ENCODE data around the gene HACD3.
"Not testable (repeated sequence)": the region's sequence is repeated elsewhere in the genome, so short reads cannot be mapped to it uniquely, and the experiment has no call there.

HACD3 gene

DNA sequence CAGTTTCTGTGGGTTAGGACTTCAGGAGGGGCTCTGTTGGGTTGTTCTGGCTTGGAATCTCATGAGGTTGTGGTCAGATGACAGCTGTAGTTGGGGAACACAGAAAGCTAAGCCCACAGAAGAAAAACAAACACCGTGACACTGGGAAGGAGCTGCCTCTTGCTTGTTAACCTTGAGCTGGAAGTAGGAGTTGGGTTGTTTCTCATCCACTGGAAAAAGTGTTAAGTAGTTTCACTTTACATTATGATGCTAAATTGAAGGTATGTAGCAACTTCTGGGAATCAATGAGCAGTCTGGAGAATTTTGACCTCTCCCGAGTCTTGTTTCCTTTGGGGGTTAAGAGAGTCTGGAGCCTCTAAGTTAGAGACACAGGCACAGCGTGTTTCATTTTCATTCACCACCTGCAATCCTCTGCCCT, 20.4 kb downstream of the HACD3 start:
- no peak for DNase-seq

DNA sequence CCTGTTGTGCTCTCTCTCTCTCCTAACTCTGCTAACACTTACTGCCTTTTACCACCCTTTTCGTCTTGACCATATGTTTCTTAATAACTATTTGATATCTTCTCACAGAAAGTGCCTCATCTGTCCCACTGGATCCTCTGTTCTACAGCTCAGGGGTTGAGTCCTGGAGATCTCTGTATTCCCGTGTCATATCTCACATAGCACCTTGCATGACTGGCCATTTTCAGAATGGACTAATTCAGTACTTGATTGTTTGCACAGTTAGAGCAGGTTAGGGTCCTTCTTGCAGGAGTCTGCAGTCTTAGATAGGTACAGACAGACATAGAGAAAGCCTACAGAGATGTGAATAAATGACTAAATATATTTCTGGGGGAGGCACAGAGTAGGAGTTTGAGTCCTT, 20.9 kb downstream of the HACD3 start:
- no peak for DNase-seq

DNA sequence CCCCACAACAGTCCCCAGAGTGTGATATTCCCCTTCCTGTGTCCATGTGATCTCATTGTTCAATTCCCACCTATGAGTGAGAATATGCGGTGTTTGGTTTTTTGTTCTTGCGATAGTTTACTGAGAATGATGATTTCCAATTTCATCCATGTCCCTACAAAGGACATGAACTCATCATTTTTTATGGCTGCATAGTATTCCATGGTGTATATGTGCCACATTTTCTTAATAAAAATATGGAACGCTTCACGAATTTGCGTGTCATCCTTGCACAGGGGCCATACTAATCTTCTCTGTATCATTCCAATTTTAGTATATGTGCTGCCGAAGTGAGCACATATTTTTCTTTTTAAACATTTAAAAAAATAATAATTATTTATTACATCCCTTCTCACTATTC, 22.6 kb downstream of the HACD3 start:
- DNase-seq = not testable (repeated sequence)

DNA sequence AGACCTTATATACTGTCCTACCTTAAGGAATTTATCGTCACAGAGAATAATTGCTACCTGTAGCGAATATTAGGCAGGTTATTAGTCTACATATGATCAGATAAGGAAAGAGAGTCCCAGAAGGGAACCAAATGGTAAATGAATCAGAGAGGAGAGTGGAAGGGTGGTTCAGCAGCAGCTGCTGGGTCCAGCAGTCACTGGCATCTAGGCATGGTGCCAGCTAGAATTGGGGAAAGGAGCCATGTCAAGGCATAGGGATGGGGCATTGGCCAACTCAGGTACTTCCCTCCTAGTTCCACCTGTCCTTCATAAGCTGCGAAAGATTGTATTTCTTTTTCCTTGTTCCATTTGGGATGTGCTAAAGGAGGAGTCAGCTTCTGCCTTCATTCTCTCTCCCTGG, 23.4 kb downstream of the HACD3 start:
- no peak for DNase-seq

DNA sequence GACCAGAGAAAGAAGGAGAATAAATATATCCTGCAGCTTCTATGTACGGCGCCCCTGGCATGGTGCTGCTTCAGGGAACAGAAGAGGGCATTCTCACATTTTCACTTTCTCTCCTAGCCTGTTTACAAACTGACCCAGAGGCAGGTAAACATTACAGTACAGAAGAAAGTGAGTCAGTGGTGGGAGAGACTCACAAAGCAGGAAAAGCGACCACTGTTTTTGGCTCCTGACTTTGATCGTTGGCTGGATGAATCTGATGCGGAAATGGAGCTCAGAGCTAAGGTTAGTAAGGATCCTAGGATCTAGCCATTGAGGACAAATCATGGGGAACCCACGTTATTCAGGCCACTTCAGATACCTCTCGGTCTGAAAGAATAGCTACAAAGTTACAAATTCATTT, 26.4 kb downstream of the HACD3 start:
- DNase-seq = no peak

DNA sequence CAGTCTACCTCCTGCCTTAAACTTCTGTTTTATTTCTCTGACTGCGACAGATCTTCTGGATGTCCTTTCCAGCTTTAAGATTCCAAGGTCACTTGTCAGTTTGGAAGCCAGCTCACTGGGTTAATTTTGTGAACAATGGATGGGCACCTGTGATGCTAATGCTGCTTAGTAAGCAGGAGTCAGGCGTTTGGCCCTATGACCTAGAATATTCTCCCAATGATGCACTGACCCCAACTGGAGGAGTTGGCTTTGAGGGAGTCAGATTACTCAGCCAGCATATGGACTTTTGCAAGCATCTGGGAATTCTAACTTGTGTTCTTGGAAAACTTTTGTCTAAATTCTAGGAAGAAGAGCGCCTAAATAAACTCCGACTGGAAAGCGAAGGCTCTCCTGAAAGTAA, 28.1 kb downstream of the HACD3 start:
- DNase-seq = no peak

DNA sequence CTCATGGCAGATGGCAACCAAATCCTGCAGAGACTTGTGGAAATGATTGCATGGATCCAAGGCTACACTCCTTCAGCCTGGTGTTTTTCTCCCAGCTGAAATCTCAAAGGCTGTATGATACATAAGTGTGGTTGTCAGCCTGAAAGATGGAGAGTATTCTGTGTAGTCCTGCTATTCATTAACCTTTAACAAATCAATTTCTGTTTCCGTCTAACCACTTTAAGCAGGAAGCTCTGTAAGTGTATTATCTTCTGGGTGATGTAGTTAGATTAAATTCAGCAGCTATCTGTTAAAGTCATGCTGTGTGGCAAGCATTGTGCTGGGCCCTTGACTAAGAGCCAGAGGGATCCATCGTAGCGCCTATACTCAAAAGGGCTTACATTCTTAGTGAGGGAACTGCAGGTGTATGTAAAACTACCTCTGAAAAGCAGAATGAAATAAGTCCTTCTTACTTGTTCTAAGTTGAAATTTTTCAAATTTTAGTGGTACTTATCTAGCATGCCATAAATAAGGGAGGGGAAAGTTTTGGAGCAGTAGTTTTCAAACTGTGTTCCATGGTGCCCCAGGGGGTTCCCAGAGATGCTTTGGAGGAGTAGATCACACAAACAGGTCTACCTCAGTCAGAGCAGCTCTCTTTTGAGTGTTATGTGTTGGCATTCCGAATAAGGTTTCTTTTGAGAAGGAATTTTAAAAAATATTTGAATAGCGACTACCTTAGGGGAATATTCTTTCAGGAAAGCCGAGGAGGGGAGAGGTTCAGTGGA, 28.9 kb downstream of the HACD3 start:
- DNase-seq = no peak

DNA sequence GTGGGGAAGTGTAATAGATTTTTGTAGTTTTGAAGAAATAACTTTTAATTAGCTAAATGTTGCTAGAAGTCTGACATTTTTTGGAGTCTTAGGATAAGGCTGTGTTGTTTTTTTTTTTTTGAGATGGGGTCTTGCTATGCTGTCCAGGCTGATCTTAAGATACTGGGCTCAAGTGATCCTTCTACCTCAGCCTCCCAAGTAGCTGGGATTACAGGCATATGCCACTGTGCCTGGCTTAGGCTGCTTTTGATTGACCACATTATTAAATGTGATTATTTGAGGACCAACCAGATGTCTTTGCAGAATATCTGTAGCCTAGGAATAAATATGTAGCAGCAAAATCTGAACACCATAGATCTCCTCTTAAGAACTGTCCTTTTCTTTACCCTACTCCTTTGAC, 29.7 kb downstream of the HACD3 start:
- no peak for DNase-seq

DNA sequence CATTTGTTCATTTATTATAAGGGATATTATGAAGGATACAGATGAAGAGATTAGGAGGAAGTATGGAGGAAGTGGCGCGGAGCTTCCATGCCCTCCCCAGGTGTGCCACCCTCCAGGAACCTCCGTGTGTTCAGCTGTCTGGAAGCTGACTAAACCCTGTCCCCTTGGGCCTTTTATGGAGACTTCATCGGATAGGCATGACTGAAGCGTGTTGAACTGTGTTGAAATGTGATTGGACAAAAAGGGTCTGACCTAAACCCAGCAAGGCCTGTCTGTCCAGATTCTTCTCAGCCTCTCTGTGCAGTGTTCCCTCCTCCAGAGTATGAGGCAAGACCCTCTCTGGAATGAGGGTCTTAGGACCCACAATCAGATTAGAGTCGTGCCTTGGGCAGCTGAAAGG, 31.7 kb downstream of the HACD3 start:
- no peak for DNase-seq

DNA sequence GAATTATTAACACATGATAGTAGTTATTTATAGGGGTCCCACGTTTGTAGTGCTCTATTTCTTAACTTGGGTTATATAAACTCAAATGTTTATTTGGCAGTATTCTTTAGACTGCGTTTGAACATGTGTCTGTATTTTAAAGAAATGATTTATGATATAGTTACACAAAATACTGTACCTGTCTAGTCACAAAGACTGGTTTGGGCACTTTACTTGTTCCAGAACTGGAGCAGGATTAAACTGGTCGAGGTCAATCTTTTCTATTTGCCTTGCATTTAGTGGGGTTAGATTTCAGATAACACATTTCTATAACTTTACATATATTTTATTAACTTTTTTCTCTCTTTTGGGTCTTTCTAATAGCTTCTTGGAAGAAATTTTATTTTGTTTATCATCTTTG, 39.5 kb downstream of the HACD3 start:
- DNase-seq = no peak

DNA sequence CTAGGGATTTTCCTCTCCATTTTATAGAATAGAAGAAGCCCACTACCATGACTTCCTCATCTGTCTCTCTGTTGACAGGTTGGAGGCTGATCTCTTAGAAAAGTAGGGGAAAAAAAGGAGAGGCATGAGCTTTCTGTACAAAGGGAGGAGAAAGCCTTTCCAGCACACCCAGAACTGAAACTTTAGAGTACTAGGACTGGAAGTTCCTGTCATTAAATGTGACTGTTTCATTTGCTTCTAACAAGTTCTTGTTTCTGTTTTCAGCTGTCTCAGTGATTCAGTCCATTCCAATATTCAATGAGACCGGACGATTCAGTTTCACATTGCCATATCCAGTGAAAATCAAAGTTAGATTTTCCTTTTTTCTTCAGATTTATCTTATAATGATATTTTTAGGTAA, 41.7 kb downstream of the HACD3 start:
- DNase-seq = no peak

DNA sequence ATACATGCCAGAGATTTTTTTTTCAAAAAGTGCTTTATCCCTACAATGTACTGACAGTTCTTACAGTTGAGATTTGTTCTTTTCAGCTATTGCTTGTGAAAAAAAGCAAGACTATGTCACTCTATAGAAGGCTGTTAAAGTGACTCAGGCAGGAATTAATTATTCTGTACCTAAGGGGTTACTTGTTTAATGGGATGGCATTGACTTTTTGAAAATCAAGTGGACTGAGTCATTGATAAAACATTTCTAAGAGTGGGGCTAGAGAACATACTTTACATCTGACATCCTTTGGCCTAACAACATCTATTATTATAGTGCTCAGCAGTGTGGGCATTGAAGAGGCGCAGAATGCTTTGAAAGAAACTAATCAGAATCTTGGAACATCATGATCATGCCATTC, 46.4 kb downstream of the HACD3 start:
- no peak for DNase-seq

DNA sequence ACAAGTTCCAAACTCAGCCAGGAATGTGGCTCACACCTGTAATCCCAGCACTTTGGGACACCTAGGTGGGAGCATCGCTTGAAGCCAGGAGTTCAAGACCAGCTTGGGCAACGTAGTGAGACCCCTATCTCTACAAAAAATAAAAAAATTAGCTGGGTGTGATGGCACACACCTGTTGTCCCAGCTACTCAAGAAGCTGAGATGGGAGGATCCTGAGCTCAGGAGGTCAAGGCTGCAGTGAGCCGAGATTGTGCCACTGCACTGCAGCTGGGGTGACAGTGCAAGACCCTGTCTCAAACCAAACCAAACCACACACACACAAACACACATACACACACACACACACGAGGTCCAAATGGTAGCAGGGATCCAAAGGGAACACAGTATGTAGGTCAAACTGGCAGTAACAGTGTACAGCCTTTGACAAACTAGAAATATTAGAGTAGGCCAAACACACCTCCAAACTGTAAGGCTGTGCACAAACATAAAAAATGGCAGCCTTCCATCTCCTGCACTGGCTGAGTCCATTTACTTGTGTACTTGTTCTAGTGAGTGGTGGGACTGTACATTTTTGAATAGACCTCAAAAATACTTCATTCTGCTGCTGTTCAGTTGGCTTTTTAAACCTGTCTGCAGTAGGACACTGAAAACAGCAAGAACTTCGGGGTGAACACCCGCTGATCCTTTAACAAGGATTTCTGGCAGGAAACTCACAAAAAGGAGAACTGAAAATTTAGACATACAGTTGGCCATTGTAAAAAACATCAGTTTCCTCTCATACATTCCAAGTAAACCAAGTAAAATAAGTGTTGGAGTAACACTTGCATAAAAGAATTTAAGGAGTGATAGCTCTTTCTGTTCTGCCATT, 47.1 kb downstream of the HACD3 start:
- DNase-seq = no peak

DNA sequence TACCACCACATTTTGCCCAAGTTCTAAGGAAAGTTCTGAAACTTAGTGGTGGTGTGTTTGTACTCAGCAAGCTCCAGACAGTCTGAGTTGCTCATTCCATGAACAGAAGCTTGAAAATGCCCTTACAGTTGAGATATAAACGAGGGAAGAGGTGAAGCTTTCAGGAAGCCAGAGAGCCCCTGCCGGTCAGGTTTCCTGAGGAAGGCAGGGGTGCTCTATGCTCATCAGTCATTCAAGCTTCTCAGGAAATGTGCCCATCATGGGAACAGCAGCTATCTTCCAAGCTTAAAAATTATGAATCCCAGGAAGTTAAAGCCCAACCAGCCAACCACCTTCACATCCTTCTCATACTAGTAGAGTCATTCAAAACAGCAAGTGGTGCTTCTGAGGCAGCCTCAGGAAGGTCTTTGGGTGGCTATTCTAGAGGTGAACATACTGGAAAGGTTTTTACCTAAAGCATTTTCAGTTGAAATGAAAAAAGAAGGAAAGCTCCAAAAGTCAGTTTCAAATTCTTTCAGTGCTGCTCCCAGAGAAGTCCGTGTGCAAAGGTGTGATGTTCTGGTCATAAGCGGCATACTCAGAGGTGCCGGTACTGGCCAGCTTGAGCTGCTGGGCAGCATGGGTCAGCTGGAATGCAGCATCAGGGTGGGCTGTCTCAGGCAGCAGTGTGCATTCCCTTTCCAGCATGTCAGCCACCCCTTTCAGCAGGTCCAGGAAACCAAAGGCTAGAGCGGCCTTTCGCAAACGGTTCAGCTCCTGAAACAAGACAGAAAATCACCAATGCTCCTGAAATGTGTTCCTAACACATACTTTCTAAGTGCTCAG, 48.9 kb downstream of the HACD3 start:
- no peak for DNase-seq

DNA sequence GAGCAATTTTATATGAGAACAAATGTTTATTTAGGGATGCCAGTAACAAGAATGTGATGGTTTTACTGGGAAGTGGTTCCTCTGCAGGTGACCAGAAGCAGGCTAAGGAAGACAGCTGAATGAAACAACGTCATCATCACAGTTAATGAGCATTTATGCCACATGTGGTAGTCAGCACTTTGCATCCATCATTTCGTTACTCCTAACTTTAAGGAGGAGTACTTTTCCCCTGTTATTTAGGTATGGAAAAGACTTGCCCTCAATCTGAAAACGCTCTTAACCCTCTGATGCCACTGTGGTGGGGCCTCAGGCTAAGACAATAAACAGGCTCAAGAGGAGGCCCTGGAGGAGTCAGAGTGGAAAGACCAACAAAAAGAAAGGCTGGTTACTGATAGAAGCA, 49.5 kb downstream of the HACD3 start:
- no peak for DNase-seq

DNA sequence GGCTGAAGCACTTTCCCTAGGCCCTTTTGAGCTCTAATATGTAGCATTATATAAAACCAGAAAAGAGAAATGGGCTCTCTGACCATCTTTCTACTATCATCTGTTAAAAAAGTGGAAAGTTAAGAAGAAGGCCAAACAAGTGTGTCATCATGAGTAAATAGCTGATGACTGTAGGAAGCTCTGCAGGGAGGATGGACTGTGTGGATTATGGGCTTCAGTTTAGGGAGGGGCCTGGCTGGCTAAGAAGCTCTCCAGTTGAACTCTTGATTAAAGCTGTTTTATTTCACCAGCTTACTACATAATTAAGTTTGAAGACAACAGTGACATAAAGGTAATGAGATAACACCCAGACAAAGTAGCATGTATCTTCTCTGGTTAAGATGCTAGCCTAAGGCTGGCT, 50.0 kb downstream of the HACD3 start:
- DNase-seq = no peak

DNA sequence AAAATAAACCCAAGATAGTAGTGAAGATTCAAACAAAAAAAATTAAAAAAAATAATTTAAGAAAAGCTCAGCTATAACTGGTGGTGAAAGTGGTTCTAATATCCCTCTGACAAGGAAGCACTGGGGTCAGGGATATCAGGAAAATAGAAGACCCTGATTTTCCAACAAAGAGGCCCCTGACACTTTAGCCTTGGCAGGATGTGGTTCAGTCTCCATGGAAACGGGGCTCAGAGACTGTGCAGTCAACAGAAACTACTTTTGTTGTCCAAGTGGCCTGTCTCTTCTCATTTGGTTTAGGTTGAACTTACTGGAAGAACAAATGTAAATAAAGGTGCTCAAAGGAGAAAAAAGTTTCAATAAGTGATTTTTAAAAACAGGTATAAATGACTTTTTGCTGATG, 53.4 kb downstream of the HACD3 start:
- peak; percentile 47 for DNase-seq

DNA sequence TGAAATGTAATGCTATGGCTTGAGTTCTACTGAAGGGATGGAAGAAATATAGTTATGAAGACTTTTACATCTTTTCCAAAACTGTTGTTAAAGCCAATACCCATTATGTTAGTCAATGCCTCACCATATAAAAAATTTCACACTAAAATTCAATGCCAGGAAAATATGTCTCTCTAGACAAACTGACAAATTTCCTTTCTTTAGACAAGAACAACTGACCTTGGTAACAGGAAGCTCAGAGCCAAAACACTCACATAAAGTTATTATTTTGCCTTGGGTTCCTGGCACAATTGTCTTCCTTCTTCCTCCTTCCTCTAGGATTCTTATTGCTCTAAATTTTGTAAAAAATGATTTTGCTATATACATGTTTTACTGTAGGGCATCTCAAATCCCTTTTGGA, 54.0 kb downstream of the HACD3 start:
- no peak for DNase-seq

DNA sequence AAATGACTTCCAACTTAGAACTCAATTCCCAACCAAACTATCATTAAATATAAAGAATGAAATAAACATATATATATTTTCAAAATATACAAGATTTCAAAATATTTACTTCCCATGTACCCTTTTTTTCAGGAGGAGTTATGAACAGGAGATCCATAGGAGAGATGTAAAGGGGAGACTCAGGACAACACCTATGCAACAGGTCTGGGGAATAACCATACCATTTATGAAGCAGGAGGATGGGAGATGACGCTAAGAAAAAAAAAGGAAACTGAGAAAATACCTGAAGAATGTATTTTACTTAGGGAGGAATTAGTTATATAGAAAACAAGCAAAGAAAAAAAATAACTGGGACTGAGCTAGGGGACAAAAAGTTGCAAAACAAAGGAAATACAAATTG, 56.8 kb downstream of the HACD3 start:
- no peak for DNase-seq

DNA sequence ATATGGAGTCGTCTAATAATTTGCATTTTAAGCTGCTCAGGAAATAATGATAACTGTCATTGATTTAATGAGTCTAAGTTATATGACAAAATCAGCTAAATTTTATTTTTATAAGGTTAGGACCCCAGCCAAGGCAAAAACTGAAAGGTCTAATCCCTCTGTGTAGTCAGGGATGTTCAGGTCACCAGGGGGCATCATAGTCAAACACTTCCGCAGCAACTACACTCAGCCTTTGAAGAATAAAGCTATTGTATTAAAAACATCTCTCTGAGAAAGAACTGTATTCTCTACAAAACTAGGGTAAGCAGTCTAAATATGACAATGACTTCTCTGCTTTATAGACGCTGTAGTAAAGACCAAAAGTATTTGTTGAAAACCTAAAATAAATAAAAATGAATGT, 65.7 kb downstream of the HACD3 start:
- no peak for DNase-seq

DNA sequence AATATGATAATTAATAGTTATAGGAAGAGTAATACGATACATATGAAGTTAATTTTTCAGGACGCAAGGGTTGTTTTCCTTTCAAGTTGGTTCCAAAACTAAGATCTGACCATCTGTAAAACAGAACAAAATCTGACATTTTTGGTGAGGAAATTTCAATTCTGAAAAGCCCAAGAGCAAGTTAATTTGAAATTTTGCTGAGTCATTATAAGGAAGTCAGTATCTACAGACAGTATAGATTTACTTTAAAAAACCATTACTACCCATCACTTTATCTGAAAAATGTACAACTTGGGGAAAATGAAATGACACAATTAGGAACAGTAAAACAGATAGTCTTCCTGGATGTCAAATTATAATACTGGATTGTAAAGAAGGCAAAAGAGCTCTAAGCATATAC, 68.2 kb downstream of the HACD3 start:
- no peak for DNase-seq

DNA sequence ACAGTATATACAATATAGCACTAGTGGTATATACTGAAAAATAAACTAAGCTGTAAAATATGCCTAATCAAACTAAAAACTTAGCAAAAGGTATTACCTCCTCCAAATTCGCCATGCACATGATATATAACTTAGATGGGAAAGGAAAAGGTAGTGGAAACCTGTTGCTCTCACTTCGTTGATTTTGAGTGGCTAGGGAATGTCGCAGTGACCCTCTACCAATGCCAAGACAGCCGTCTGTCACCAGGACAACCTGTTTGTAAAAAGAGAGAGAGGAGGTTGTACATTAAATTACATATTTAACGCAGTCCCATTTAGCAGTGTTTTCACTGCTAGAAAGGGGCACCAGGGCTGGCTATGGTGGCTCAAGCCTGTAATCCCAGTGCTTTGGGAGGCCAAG, 69.4 kb downstream of the HACD3 start:
- no peak for DNase-seq

DNA sequence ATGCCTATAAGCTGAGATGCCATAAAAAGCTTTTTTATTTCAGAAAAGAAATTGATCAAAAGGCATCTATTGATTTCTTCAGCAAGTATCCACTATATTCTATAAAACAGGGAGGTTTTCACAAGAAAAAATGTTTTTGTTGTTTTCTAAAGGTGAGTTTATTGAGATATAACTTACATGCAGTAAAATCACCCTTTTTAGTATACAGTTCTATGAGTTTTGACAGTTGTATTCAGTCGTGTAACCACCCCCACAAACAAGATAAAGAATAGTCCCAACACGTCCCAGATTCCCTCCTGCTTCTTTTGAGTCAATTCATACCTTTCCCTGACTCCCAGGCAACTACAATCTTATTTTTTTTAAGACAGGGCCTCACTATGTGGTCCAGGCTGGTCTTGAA, 72.9 kb downstream of the HACD3 start:
- DNase-seq = no peak

DNA sequence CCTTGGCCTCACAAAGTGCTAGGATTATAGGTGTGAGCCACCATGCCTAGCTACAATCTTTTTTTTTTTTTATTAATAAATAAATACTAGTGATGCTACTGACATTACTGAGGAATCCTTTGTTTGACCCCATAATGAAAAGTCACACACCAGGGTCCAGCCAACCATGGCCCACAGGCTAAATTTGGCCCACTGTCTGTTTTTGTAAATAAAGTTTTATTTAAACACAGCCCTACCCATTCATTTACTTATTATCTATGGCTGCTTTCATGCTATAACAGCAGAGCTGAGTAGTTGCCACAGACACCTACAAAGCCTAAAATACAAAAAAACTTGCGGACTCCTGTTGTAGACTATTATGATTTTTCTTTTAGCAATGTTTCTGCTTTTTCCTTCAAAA, 73.3 kb downstream of the HACD3 start:
- DNase-seq = no peak
